Spleen (tissue), 7 donors: ENCODE results near the gene ARHGAP22.

ENCODE experiments used
- POLR2A ChIP-seq, 3 donors: fragments of 450-650 bp; IDR thresholded peaks; one replicate each; pipeline ENCODE4 v1.5.1; 2017; ENCODE audit warnings: antibody characterized with exemption in 3 of 3, mild to moderate bottlenecking in 1 of 3
- POLR2AphosphoS5 ChIP-seq, 3 donors: sonication (generic); formaldehyde crosslinking; IDR thresholded peaks; one replicate each; pipeline ENCODE4 v1.5.1; 2017; ENCODE audit warnings: antibody characterized with exemption in 3 of 3
- TF ChIP-seq, protein P1 (sequence below), 11 experiments: fragments of 200-600 bp in 7 of 11; fragments of 450-650 bp in 4 of 11; sonication (generic) in 4 of 11; IDR thresholded peaks in 8 of 11; conservative IDR thresholded peaks in 3 of 11; 1 replicate in 7 of 11; 2 replicates in 4 of 11; pipeline versions ENCODE4 v1.4.0 to v1.8.0; 2016 to 2021; ENCODE audit warnings: antibody characterized with exemption in 11 of 11, inconsistent platforms in 4 of 11, mild to moderate bottlenecking in 1 of 11
- donor health status: DM: no; HTN: no; CAD: no; lungs with moderate emphysema.
- donor health status: DM: no; HTN: no; CAD: no.
- donor health status: DM: no; HTN: no; CAD: no.

- TF ChIP-seq, protein P1, sequence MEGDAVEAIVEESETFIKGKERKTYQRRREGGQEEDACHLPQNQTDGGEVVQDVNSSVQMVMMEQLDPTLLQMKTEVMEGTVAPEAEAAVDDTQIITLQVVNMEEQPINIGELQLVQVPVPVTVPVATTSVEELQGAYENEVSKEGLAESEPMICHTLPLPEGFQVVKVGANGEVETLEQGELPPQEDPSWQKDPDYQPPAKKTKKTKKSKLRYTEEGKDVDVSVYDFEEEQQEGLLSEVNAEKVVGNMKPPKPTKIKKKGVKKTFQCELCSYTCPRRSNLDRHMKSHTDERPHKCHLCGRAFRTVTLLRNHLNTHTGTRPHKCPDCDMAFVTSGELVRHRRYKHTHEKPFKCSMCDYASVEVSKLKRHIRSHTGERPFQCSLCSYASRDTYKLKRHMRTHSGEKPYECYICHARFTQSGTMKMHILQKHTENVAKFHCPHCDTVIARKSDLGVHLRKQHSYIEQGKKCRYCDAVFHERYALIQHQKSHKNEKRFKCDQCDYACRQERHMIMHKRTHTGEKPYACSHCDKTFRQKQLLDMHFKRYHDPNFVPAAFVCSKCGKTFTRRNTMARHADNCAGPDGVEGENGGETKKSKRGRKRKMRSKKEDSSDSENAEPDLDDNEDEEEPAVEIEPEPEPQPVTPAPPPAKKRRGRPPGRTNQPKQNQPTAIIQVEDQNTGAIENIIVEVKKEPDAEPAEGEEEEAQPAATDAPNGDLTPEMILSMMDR (IDR thresholded peaks at IDR 0.05 in 8 of 11, conservative IDR thresholded peaks at IDR 0.05 in 3 of 11): no peak
- TF ChIP-seq POLR2A (IDR thresholded peaks at IDR 0.05) (no peak), POLR2AphosphoS5 (IDR thresholded peaks at IDR 0.05) (no peak)
Measured at GRCh38 chr10:48454302-48455054, 150.4 kb downstream of the ARHGAP22 start.
